ENCODE data around the gene AP1S2. TPM values are rescaled to one million over a fixed set of nuclear protein-coding genes. Genes with fewer than 3 reads are reported as not detected.

Gene AP1S2
- total RNA-seq, 1 experiment from 2014 or later: 18.6 TPM

- POLR2A ChIA-PET: no interaction called here
- CTCF ChIA-PET: no interaction called here
- Histone ChIP-seq H3K9me3 (no peaks in the 10 kb centered on the region), H3K27me3 (replicated peaks; ENCODE audit: control insufficient read depth, insufficient read depth, low read length) (no peaks in the 10 kb centered on the region), H3K4me3 (ENCODE audit: low read depth, low read length) (no peak overlapping the region), H3K4me1 (no peaks in the 10 kb centered on the region; the same call in 1 of the 2 replicates), H3K36me3 (ENCODE audit: control insufficient read depth, insufficient read depth, low read length) (no peaks in the 10 kb centered on the region)
- BruUV-seq (replicated peaks): no TSS peak
- Mint-ChIP-seq H3K9me3 (ENCODE audit: unreplicated experiment) (no peaks in the 10 kb centered on the region), H3K4me1 (ENCODE audit: low read depth, unreplicated experiment) (no peaks in the 10 kb centered on the region), H3K4me3 (ENCODE audit: unreplicated experiment) (no peak overlapping the region), H3K27me3 (ENCODE audit: insufficient read depth, unreplicated experiment) (no peaks in the 10 kb centered on the region), H3K27ac (ENCODE audit: unreplicated experiment) (no peak overlapping the region), H3K36me3 (ENCODE audit: insufficient read depth, unreplicated experiment) (no peaks in the 10 kb centered on the region)
- intact Hi-C loops (cut with micrococcal nuclease; ENCODE audit: unreplicated experiment): no loop called here
- no peak for TF ChIP-seq CTCF (IDR thresholded peaks at IDR 0.05; ENCODE audit: insufficient read depth in 1 of 2, low read depth in 1 of 2, low read length in 1 of 2, severe bottlenecking in 1 of 2, unreplicated experiment in 1 of 2)
- DNase-seq: no peak
Measured at GRCh38 chrX:15843960-15844359, 10.7 kb downstream of the AP1S2 start.

GRCh38 chrX:15841853-15842516 lies 12.6 kb downstream of the AP1S2 start:
- POLR2A ChIA-PET: no interaction called here
- BruUV-seq (replicated peaks): no TSS peak
- CTCF ChIA-PET: no interaction called here

GRCh38 chrX:15838017-15838416 lies 16.6 kb downstream of the AP1S2 start:
- Histone ChIP-seq H3K4me1 (peaks cover 12% of the 10 kb centered on the region; the same call in 1 of the 2 replicates), H3K36me3 (ENCODE audit: control insufficient read depth, insufficient read depth, low read length) (no peaks in the 10 kb centered on the region), H3K9me3 (no peaks in the 10 kb centered on the region), H3K4me3 (ENCODE audit: low read depth, low read length) (no peak overlapping the region), H3K27me3 (replicated peaks; ENCODE audit: control insufficient read depth, insufficient read depth, low read length) (no peaks in the 10 kb centered on the region)
- intact Hi-C loops (cut with micrococcal nuclease; ENCODE audit: unreplicated experiment): no loop called here
- Mint-ChIP-seq H3K4me1 (ENCODE audit: low read depth, unreplicated experiment) (no peaks in the 10 kb centered on the region), H3K36me3 (ENCODE audit: insufficient read depth, unreplicated experiment) (peaks cover 5% of the 10 kb centered on the region), H3K4me3 (ENCODE audit: unreplicated experiment) (no peak overlapping the region), H3K27me3 (ENCODE audit: insufficient read depth, unreplicated experiment) (no peaks in the 10 kb centered on the region), H3K9me3 (ENCODE audit: unreplicated experiment) (no peaks in the 10 kb centered on the region), H3K27ac (ENCODE audit: unreplicated experiment) (no peak overlapping the region)
- CTCF ChIA-PET: no interaction called here
- BruUV-seq (replicated peaks): no TSS peak
- peak in 1 of 2 experiments; percentile 28 for TF ChIP-seq CTCF (IDR thresholded peaks at IDR 0.05; ENCODE audit: insufficient read depth in 1 of 2, low read depth in 1 of 2, low read length in 1 of 2, severe bottlenecking in 1 of 2, unreplicated experiment in 1 of 2)
- DNase-seq: peak in 1 of 2 experiments; percentile 7
- POLR2A ChIA-PET: no interaction called here

More at GRCh38 chrX:15841853-15842516, 12.6 kb downstream of the AP1S2 start:
- Mint-ChIP-seq H3K9me3 (ENCODE audit: unreplicated experiment) (no peaks in the 10 kb centered on the region), H3K36me3 (ENCODE audit: insufficient read depth, unreplicated experiment) (no peaks in the 10 kb centered on the region), H3K4me1 (ENCODE audit: low read depth, unreplicated experiment) (no peaks in the 10 kb centered on the region), H3K27me3 (ENCODE audit: insufficient read depth, unreplicated experiment) (no peaks in the 10 kb centered on the region), H3K4me3 (ENCODE audit: unreplicated experiment) (no peak overlapping the region), H3K27ac (ENCODE audit: unreplicated experiment) (no peak overlapping the region)
- TF ChIP-seq CTCF (IDR thresholded peaks at IDR 0.05; ENCODE audit: insufficient read depth in 1 of 2, low read depth in 1 of 2, low read length in 1 of 2, severe bottlenecking in 1 of 2, unreplicated experiment in 1 of 2): no peak
- H3K4me1 ChIP-seq: no peaks in the 10 kb centered on the region
- no peak for DNase-seq
- H3K36me3 ChIP-seq (ENCODE audit: control insufficient read depth, insufficient read depth, low read length): no peaks in the 10 kb centered on the region
- H3K4me3 ChIP-seq (ENCODE audit: low read depth, low read length): no peak overlapping the region
- intact Hi-C loops (cut with micrococcal nuclease; ENCODE audit: unreplicated experiment): no loop called here
- H3K9me3 ChIP-seq: no peaks in the 10 kb centered on the region
- H3K27me3 ChIP-seq (replicated peaks; ENCODE audit: control insufficient read depth, insufficient read depth, low read length): no peaks in the 10 kb centered on the region

Data from Caco-2 (cell line).